Measurements from ENCODE around the gene CHD5. TPM values are rescaled to one million over a fixed set of nuclear protein-coding genes. Genes with fewer than 3 reads are reported as not detected.

Gene CHD5
- total RNA-seq, 1 donor = under 0.01 TPM

GRCh38 chr1:6177681-6178380, 2.3 kb downstream of the CHD5 start:
- Histone ChIP-seq H3K79me2 (ENCODE audit: insufficient read depth, low read length) (no peaks in the 10 kb centered on the region), H3K9me3 (ENCODE audit: low read depth, low read length) (no peaks in the 10 kb centered on the region), H4K20me1 (ENCODE audit: insufficient read depth, low read length) (peaks cover 14% of the 10 kb centered on the region), H3K4me1 (ENCODE audit: insufficient read depth, low read length) (no peaks in the 10 kb centered on the region), H3K27ac (ENCODE audit: low read depth, low read length) (no peak overlapping the region), H2AFZ (ENCODE audit: low read length) (no peak overlapping the region), H3K27me3 (ENCODE audit: insufficient read depth, low read length) (peaks cover 37% of the 10 kb centered on the region), H3K4me3 (ENCODE audit: insufficient read depth, low read length) (no peak overlapping the region), H3K4me2 (ENCODE audit: insufficient read depth, low read length) (no peak overlapping the region), H3K36me3 (ENCODE audit: insufficient read depth, low read length) (no peaks in the 10 kb centered on the region)
- peak; percentile 82 for DNase-seq (ENCODE audit: insufficient read length, low spot score, missing footprints)
- no peak for TF ChIP-seq CTCF (IDR thresholded peaks at IDR 0.05; ENCODE audit: extremely low read depth, low read depth, low read length)

DNA sequence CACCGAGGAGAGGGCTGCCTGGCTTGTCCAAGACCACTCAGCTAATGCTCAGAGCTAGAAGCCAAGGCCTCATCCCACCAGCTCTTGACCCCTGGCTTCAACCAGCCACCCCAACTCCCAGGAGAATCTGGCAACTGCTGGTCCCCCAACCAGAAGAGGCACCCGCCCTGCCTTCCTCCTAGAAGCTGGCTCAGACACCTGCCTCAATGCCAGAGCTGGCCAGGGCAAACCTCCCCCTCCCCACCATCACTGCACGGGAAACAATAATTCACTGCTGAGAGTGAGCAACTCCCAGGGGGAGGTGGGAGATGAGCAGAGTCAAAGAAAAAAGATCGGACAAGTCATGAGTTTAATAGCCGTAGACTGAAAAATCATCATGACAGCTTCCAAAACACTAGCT, 3.3 kb downstream of the CHD5 start:
- no peak for TF ChIP-seq CTCF (IDR thresholded peaks at IDR 0.05; ENCODE audit: extremely low read depth, low read depth, low read length)
- no peaks in the 10 kb centered on the region for H3K36me3 ChIP-seq (ENCODE audit: insufficient read depth, low read length)
- H4K20me1 ChIP-seq (ENCODE audit: insufficient read depth, low read length) = peaks cover 7% of the 10 kb centered on the region
- peaks cover 35% of the 10 kb centered on the region for H3K27me3 ChIP-seq (ENCODE audit: insufficient read depth, low read length)
- H3K27ac ChIP-seq (ENCODE audit: low read depth, low read length) = no peak overlapping the region
- H2AFZ ChIP-seq (ENCODE audit: low read length) = no peak overlapping the region
- no peaks in the 10 kb centered on the region for H3K79me2 ChIP-seq (ENCODE audit: insufficient read depth, low read length)
- DNase-seq (ENCODE audit: insufficient read length, low spot score, missing footprints) = peak; percentile 67
- no peak overlapping the region for H3K4me2 ChIP-seq (ENCODE audit: insufficient read depth, low read length)
- H3K4me3 ChIP-seq (ENCODE audit: insufficient read depth, low read length) = no peak overlapping the region
- H3K4me1 ChIP-seq (ENCODE audit: insufficient read depth, low read length) = no peaks in the 10 kb centered on the region
- H3K9me3 ChIP-seq (ENCODE audit: low read depth, low read length) = no peaks in the 10 kb centered on the region

DNA sequence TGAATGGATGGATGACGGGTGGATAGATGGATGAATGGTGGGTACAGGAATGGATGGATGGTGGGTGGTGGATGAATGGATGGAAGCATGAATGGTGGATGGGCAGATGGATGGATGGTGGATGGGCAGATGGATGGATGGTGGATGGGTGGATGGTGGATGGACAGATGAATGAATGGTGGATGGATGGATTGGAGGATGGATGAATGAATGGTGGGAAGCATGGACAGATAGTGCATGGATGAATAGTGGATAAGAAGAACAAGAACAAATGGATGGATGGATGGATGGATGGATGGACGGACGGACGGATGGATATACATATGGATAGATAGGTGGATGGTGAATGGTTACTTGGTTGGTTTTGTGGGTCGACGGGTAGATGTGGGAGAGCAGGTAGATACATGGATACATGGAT, 4.7 kb downstream of the CHD5 start:
- TF ChIP-seq CTCF (IDR thresholded peaks at IDR 0.05; ENCODE audit: extremely low read depth, low read depth, low read length) = no peak
- no peak for DNase-seq (ENCODE audit: insufficient read length, low spot score, missing footprints)
- no peak overlapping the region for H2AFZ ChIP-seq (ENCODE audit: low read length)
- H4K20me1 ChIP-seq (ENCODE audit: insufficient read depth, low read length) = no peaks in the 10 kb centered on the region
- no peaks in the 10 kb centered on the region for H3K36me3 ChIP-seq (ENCODE audit: insufficient read depth, low read length)
- H3K4me1 ChIP-seq (ENCODE audit: insufficient read depth, low read length) = no peaks in the 10 kb centered on the region
- H3K4me2 ChIP-seq (ENCODE audit: insufficient read depth, low read length) = no peak overlapping the region
- no peaks in the 10 kb centered on the region for H3K79me2 ChIP-seq (ENCODE audit: insufficient read depth, low read length)
- no peak overlapping the region for H3K4me3 ChIP-seq (ENCODE audit: insufficient read depth, low read length)
- no peak overlapping the region for H3K27ac ChIP-seq (ENCODE audit: low read depth, low read length)
- H3K27me3 ChIP-seq (ENCODE audit: insufficient read depth, low read length) = peaks cover 21% of the 10 kb centered on the region
- no peaks in the 10 kb centered on the region for H3K9me3 ChIP-seq (ENCODE audit: low read depth, low read length)

DNA sequence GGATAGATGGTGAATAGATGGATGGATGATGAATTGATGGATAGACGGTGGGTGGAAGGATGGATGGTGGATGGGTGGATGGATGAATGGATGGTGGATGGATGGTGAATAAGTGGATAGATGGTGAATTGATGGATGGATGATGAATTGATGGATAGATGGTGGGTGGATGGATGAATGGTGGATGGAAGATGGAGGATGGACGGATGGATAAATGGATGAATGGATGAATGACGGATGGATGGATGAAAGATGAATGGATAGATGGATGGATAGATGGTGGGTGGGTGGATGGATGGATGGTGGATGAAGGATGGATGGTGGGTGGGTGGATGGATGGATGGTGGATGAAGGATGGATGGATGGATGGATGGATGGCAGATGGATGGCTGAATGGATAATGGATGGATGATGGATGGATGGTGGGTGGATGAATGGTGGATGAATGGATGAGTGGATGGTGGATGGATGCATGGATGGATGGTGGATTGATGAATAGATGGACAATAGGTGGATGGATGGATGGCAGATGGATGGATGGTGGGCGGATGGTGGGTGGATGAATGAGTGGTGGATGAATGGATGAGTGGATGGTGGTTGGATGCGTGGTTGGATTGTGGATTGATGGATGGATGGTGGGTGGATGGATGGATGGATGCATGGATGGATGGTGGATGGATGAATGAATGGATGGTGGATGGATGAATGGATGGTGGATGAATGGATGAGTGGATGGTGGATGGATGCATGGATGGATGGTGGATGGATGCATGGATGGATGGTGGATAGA, 5.3 kb downstream of the CHD5 start:
- Histone ChIP-seq H3K9me3 (ENCODE audit: low read depth, low read length) (no peaks in the 10 kb centered on the region), H3K4me3 (ENCODE audit: insufficient read depth, low read length) (no peak overlapping the region), H3K4me1 (ENCODE audit: insufficient read depth, low read length) (no peaks in the 10 kb centered on the region), H3K79me2 (ENCODE audit: insufficient read depth, low read length) (no peaks in the 10 kb centered on the region), H3K4me2 (ENCODE audit: insufficient read depth, low read length) (no peak overlapping the region), H4K20me1 (ENCODE audit: insufficient read depth, low read length) (no peaks in the 10 kb centered on the region), H3K27me3 (ENCODE audit: insufficient read depth, low read length) (peaks cover 21% of the 10 kb centered on the region), H3K36me3 (ENCODE audit: insufficient read depth, low read length) (no peaks in the 10 kb centered on the region), H3K27ac (ENCODE audit: low read depth, low read length) (no peak overlapping the region), H2AFZ (ENCODE audit: low read length) (no peak overlapping the region)
- no peak for DNase-seq (ENCODE audit: insufficient read length, low spot score, missing footprints)
- TF ChIP-seq CTCF (IDR thresholded peaks at IDR 0.05; ENCODE audit: extremely low read depth, low read depth, low read length) = no peak

Measured in osteoblast (primary cell).